OCI-LY1 (cell line): ENCODE results near the gene SYAP1.
"Not testable (repeated sequence)": the region's sequence is repeated elsewhere in the genome, so short reads cannot be mapped to it uniquely, and the experiment has no call there.

Source experiments
- H2AFZ ChIP-seq: fragments of 200-600 bp; sonication (generic), shearing (Covaris generic); 2 replicates; pipeline ENCODE4 v1.6.0; 2014; ENCODE audit warnings: antibody characterized with exemption, mild to moderate bottlenecking, low read length
- H3F3A ChIP-seq: fragments of 200-600 bp; sonication (generic), shearing (Covaris generic); 2 replicates; pipeline ENCODE4 v1.6.0; 2014; ENCODE audit warnings: mild to moderate bottlenecking, antibody characterized with exemption, low read length, moderate library complexity; ENCODE audit not compliant: insufficient read depth
- H3K27ac ChIP-seq: fragments of 200-600 bp; sonication (generic); 2 replicates; pipeline ENCODE4 v1.5.1; 2014; ENCODE audit warnings: low read length, mixed run types, mild to moderate bottlenecking, low read depth; ENCODE audit not compliant: poor library complexity, severe bottlenecking
- H3K27me3 ChIP-seq: fragments of 200-600 bp; sonication (generic); 2 replicates; pipeline ENCODE4 v1.6.0; 2014; ENCODE audit warnings: antibody characterized with exemption, mild to moderate bottlenecking, low read length, moderate library complexity; ENCODE audit not compliant: insufficient read depth
- H3K36me3 ChIP-seq: fragments of 200-600 bp; sonication (generic); 2 replicates; pipeline ENCODE4 v1.6.1; 2014; ENCODE audit warnings: mild to moderate bottlenecking, antibody characterized with exemption, low read length, moderate library complexity, mixed read lengths; ENCODE audit not compliant: insufficient read depth
- H3K4me1 ChIP-seq: fragments of 200-600 bp; sonication (generic); 2 replicates; pipeline ENCODE4 v1.5.1; 2014; ENCODE audit warnings: mild to moderate bottlenecking, low read length, moderate library complexity; ENCODE audit not compliant: insufficient read depth, severe bottlenecking
- H3K4me2 ChIP-seq: fragments of 200-600 bp; sonication (generic), shearing (Covaris generic); 2 replicates; pipeline ENCODE4 v1.6.1; 2014; ENCODE audit warnings: low read length
- H3K4me3 ChIP-seq: fragments of 200-600 bp; sonication (generic); 2 replicates; pipeline ENCODE4 v1.5.1; 2014; ENCODE audit warnings: low read length, low read depth, mild to moderate bottlenecking, mixed read lengths; ENCODE audit not compliant: poor library complexity, severe bottlenecking
- H3K79me2 ChIP-seq: fragments of 200-600 bp; shearing (Covaris generic); 2 replicates; pipeline ENCODE4 v1.6.1; 2016; ENCODE audit warnings: mixed run types, low read length, mixed read lengths; ENCODE audit not compliant: insufficient read depth
- H3K9ac ChIP-seq: fragments of 200-600 bp; sonication (generic), shearing (Covaris generic); 2 replicates; pipeline ENCODE4 v1.6.1; 2014; ENCODE audit warnings: mild to moderate bottlenecking, low read length, mixed read lengths
- H3K9me2 ChIP-seq: fragments of 200-600 bp; sonication (generic), shearing (Covaris generic); 2 replicates; pipeline ENCODE4 v1.6.1; 2014; ENCODE audit warnings: low read depth, mild to moderate bottlenecking, low read length, mixed read lengths
- H3K9me3 ChIP-seq: fragments of 200-600 bp; shearing (Covaris generic); 2 replicates; pipeline ENCODE4 v1.6.1; 2014; ENCODE audit warnings: low read length, mixed read lengths
- H4K20me1 ChIP-seq: fragments of 200-600 bp; sonication (generic), shearing (Covaris generic); 2 replicates; pipeline ENCODE4 v1.6.0; 2016; ENCODE audit warnings: mild to moderate bottlenecking, low read length; ENCODE audit not compliant: insufficient read depth
- EZH2 ChIP-seq: fragments of 200-600 bp; sonication (generic), shearing (Covaris generic); IDR thresholded peaks from 2 replicates; pipeline ENCODE4 v1.8.0; 2017; ENCODE audit warnings: borderline replicate concordance, mixed run types, mild to moderate bottlenecking, antibody characterized with exemption, low read length, moderate library complexity, mixed read lengths
- TF ChIP-seq, protein P1 (sequence below): fragments of 200-600 bp; sonication (generic), shearing (Covaris generic); IDR thresholded peaks from 2 replicates; pipeline ENCODE4 v1.5.1; 2017; ENCODE audit warnings: mild to moderate bottlenecking, antibody characterized with exemption, low read length, moderate library complexity, mixed read lengths

The SYAP1 gene

DNA sequence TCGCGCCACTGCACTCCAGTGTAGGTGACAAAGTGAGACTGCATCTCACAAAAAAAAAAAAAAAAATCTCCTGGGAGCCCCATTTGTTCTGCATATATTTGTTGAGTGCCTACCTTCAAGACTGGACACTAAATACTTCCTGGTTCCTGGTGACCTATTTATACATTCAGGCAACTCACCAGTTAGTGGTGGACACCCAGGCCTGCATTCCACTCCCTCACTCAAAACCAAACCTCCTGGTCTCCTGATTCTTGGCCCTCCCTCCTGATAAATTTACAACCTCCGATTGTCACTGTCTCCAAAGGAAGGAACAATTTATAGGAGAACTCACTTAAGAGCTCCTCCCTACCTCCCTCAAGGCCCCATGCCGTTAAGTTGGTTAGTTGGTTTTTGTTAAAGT lies 3.1 kb downstream of the SYAP1 start:
- TF ChIP-seq EZH2 = no peak
- TF ChIP-seq, protein P1, sequence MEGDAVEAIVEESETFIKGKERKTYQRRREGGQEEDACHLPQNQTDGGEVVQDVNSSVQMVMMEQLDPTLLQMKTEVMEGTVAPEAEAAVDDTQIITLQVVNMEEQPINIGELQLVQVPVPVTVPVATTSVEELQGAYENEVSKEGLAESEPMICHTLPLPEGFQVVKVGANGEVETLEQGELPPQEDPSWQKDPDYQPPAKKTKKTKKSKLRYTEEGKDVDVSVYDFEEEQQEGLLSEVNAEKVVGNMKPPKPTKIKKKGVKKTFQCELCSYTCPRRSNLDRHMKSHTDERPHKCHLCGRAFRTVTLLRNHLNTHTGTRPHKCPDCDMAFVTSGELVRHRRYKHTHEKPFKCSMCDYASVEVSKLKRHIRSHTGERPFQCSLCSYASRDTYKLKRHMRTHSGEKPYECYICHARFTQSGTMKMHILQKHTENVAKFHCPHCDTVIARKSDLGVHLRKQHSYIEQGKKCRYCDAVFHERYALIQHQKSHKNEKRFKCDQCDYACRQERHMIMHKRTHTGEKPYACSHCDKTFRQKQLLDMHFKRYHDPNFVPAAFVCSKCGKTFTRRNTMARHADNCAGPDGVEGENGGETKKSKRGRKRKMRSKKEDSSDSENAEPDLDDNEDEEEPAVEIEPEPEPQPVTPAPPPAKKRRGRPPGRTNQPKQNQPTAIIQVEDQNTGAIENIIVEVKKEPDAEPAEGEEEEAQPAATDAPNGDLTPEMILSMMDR = no peak
- Histone ChIP-seq H3K4me1 (peaks cover 30% of the 10 kb centered on the region), H3K9me2 (no peaks in the 10 kb centered on the region), H2AFZ (no peak overlapping the region), H3K79me2 (peaks cover 24% of the 10 kb centered on the region), H3K36me3 (peaks cover 5% of the 10 kb centered on the region; the same call in 1 of the 2 replicates), H3K9ac (no peak overlapping the region), H3F3A (no peaks in the 10 kb centered on the region), H3K27me3 (no peaks in the 10 kb centered on the region), H3K4me3 (no peak overlapping the region), H3K27ac (no peak overlapping the region), H3K9me3 (no peaks in the 10 kb centered on the region), H4K20me1 (no peaks in the 10 kb centered on the region), H3K4me2 (no peak overlapping the region)

DNA sequence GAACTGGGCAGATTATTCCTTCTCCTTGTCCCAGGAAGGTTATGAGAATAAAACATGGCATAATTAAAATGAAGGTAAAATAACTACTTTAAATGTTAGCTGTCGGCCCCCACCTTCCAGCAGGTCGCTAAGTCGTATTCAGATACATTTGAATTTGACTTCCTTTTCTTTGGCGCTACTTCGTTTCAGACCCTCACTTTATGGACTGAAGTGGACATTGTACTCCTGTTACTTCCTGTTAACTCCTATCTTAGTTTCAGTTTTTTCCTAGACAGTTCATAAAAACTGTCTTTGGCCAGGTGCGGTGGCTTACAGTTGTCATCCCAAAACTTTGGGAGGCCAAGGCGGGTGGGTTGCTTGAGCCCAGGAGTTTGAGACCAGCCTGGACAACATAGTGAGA lies 5.7 kb downstream of the SYAP1 start:
- Histone ChIP-seq H3K4me1 (peaks cover 25% of the 10 kb centered on the region), H3K9ac (no peak overlapping the region), H2AFZ (no peak overlapping the region), H3K79me2 (peaks cover 20% of the 10 kb centered on the region), H3F3A (no peaks in the 10 kb centered on the region), H3K9me3 (no peaks in the 10 kb centered on the region), H4K20me1 (no peaks in the 10 kb centered on the region), H3K9me2 (no peaks in the 10 kb centered on the region), H3K36me3 (peaks cover 22% of the 10 kb centered on the region; the same call in 1 of the 2 replicates), H3K27me3 (no peaks in the 10 kb centered on the region), H3K4me3 (no peak overlapping the region), H3K27ac (no peak overlapping the region), H3K4me2 (no peak overlapping the region)
- TF ChIP-seq, protein P1 = no peak
- no peak for TF ChIP-seq EZH2

DNA sequence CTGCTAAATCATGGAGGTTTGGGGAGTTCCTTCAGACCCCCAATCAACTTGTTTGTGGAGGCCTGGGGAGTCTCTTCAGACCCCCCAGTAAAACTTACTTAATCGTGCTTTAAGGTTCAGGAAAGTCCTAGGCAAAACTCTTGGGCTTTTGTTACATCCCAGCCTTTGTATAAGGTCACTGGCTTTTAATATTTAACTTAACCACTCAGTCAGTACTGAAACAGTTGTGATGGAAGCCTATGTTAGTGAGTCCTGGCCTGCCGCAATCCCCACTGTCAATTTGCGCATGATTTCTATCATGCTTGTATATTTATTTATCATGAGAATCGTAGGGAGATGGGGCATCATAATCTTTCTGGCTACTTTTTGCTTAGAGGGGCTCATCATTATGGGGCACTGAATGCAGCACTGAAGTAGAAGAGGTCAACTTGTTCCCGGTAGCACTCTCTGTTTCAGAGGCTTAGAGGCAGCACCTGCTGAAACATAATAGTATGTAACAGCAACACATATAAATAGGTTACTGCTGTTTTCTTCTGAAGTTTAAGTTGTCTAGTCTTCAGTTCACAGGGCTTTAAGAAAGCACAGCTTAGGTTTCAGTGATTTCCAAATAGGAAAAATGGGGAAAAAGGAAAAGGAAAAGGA lies 7.1 kb downstream of the SYAP1 start:
- H3K9me2 ChIP-seq, H3K4me3 ChIP-seq, H3K9me3 ChIP-seq, H3K27me3 ChIP-seq, H3K4me2 ChIP-seq, H3K27ac ChIP-seq, H4K20me1 ChIP-seq, H2AFZ ChIP-seq, H3K9ac ChIP-seq, H3F3A ChIP-seq: not testable (repeated sequence)
- Histone ChIP-seq H3K79me2 (peaks cover 14% of the 10 kb centered on the region), H3K36me3 (peaks cover 22% of the 10 kb centered on the region; the same call in 1 of the 2 replicates), H3K4me1 (peaks cover 11% of the 10 kb centered on the region)

DNA sequence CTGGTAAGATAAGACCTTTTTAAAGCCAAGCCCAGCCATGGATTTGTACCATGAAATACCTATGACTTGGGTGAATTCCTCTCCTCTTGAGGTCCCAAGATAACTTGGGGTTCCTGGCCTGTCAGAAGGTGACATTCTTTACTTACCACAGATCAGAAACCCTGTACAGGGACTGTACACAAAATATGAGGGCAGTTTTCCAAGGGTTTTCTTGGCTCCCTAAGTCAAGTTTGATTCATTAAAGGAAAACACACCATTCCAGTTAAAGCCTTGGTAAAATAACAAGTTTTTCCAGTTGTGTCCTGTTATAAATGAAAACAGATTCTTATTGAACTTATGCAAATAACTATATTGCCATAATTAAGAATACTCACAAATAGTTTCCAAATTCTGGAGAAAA lies 8.2 kb downstream of the SYAP1 start:
- Histone ChIP-seq H3K4me2 (no peak overlapping the region), H2AFZ (no peak overlapping the region), H3K9ac (no peak overlapping the region), H3K9me2 (no peaks in the 10 kb centered on the region), H3K27me3 (no peaks in the 10 kb centered on the region), H3K4me3 (no peak overlapping the region), H4K20me1 (no peaks in the 10 kb centered on the region), H3K9me3 (no peaks in the 10 kb centered on the region), H3K36me3 (peaks cover 22% of the 10 kb centered on the region; the same call in 1 of the 2 replicates), H3K79me2 (peaks cover 9% of the 10 kb centered on the region; the same call in 1 of the 2 replicates), H3K4me1 (no peaks in the 10 kb centered on the region), H3K27ac (no peak overlapping the region), H3F3A (no peaks in the 10 kb centered on the region)
- TF ChIP-seq, protein P1 = no peak
- no peak for TF ChIP-seq EZH2
